Erythroblast (primary cell): ENCODE data around the gene ARHGAP42.

ENCODE experiments used
- GATA1 ChIP-seq: IDR thresholded peaks from 2 replicates; pipeline ENCODE4 v1.6.1; 2011; ENCODE audit warnings: low read depth, mild to moderate bottlenecking, control low read depth, low read length, moderate library complexity
- POLR2A ChIP-seq: IDR thresholded peaks from 2 replicates; pipeline ENCODE4 v1.6.1; 2011; ENCODE audit warnings: mild to moderate bottlenecking, low read length

DNA sequence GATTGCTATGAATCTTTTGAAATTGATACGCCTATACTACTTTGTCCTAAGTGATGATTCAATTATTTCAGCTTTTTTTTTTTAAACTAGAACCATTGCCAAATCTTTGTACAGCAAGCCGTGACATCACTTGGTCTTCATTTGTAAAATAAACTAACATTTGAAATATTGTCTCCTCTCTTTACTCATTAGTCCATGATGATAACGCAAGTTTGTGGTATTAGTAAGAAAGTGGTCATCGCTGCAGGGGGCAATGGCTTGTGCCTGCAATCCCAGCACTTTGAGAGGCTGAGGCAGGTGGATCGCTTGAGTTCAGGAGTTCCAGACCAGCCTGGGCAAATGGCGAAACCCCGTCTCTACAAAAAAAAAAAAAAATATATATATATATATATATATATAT, 12.9 kb upstream of the ARHGAP42 start:
- TF ChIP-seq POLR2A = no peak
- TF ChIP-seq GATA1 = no peak
